Spleen (tissue), 7 donors: ENCODE results near the gene CLEC11A.

Experiments
- POLR2AphosphoS5 ChIP-seq, 3 donors: sonication (generic); formaldehyde crosslinking; IDR thresholded peaks; one replicate each; pipeline ENCODE4 v1.5.1; 2017; ENCODE audit warnings: antibody characterized with exemption in 3 of 3
- TF ChIP-seq, protein P1 (sequence below), 11 experiments: fragments of 200-600 bp in 7 of 11; fragments of 450-650 bp in 4 of 11; sonication (generic) in 4 of 11; IDR thresholded peaks in 8 of 11; conservative IDR thresholded peaks in 3 of 11; 1 replicate in 7 of 11; 2 replicates in 4 of 11; pipeline versions ENCODE4 v1.4.0 to v1.8.0; 2016 to 2021; ENCODE audit warnings: antibody characterized with exemption in 11 of 11, inconsistent platforms in 4 of 11, mild to moderate bottlenecking in 1 of 11
- donor health status: DM: no; HTN: no; CAD: no; lungs with moderate emphysema.
- donor health status: DM: no; HTN: no; CAD: no.
- donor health status: DM: no; HTN: no; CAD: no.

GRCh38 chr19:50750010-50750409 is 26.8 kb downstream of the CLEC11A start:
- TF ChIP-seq, protein P1, sequence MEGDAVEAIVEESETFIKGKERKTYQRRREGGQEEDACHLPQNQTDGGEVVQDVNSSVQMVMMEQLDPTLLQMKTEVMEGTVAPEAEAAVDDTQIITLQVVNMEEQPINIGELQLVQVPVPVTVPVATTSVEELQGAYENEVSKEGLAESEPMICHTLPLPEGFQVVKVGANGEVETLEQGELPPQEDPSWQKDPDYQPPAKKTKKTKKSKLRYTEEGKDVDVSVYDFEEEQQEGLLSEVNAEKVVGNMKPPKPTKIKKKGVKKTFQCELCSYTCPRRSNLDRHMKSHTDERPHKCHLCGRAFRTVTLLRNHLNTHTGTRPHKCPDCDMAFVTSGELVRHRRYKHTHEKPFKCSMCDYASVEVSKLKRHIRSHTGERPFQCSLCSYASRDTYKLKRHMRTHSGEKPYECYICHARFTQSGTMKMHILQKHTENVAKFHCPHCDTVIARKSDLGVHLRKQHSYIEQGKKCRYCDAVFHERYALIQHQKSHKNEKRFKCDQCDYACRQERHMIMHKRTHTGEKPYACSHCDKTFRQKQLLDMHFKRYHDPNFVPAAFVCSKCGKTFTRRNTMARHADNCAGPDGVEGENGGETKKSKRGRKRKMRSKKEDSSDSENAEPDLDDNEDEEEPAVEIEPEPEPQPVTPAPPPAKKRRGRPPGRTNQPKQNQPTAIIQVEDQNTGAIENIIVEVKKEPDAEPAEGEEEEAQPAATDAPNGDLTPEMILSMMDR (IDR thresholded peaks at IDR 0.05 in 8 of 11, conservative IDR thresholded peaks at IDR 0.05 in 3 of 11): no peak
- TF ChIP-seq POLR2AphosphoS5 (IDR thresholded peaks at IDR 0.05): no peak
